Central memory CD4-positive, alpha-beta T cell (primary cell): Measurements from ENCODE around the gene PRCC.

Experiments
- DNase-seq: peaks from one replicate; pipeline ENCODE4 v3.0.0; 2022

PRCC gene

GRCh38 chr1:156765666-156766065 is 1.7 kb upstream of the PRCC start:
- no peak for DNase-seq

- no peak for DNase-seq
Measured at GRCh38 chr1:156766298-156767100, 836 bp upstream of the PRCC start.

GRCh38 chr1:156767879-156768604 is 707 bp downstream of the PRCC start:
- DNase-seq = peak; percentile 22

- DNase-seq = no peak
Measured at GRCh38 chr1:156768610-156769295, 1.4 kb downstream of the PRCC start.

- DNase-seq = no peak
Measured at GRCh38 chr1:156772222-156772621, 4.9 kb downstream of the PRCC start.

GRCh38 chr1:156772728-156773497 is 5.6 kb downstream of the PRCC start:
- DNase-seq = no peak

GRCh38 chr1:156773607-156774006 is 6.3 kb downstream of the PRCC start:
- no peak for DNase-seq

GRCh38 chr1:156775799-156776198 is 8.5 kb downstream of the PRCC start:
- DNase-seq = no peak

- DNase-seq = no peak
Measured at GRCh38 chr1:156776942-156777341, 9.6 kb downstream of the PRCC start.

GRCh38 chr1:156777573-156777972 is 10.2 kb downstream of the PRCC start:
- DNase-seq = no peak

GRCh38 chr1:156781585-156782186 is 14.4 kb downstream of the PRCC start:
- DNase-seq = no peak

GRCh38 chr1:156785458-156785857 is 18.1 kb downstream of the PRCC start:
- no peak for DNase-seq

GRCh38 chr1:156786640-156787039 is 19.3 kb downstream of the PRCC start:
- DNase-seq = no peak

GRCh38 chr1:156788136-156788535 is 20.8 kb downstream of the PRCC start:
- DNase-seq = no peak

- no peak for DNase-seq
Measured at GRCh38 chr1:156789621-156790318, 22.4 kb downstream of the PRCC start.

GRCh38 chr1:156794506-156795373 is 27.4 kb downstream of the PRCC start:
- DNase-seq = no peak

- no peak for DNase-seq
Measured at GRCh38 chr1:156795374-156795733, 28.0 kb downstream of the PRCC start.

- no peak for DNase-seq
Measured at GRCh38 chr1:156795787-156796186, 28.5 kb downstream of the PRCC start.

- no peak for DNase-seq
Measured at GRCh38 chr1:156796340-156797097, 29.2 kb downstream of the PRCC start.
